ENCODE measurements around the gene TBX21. TPM values are rescaled to one million over a fixed set of nuclear protein-coding genes. Genes with fewer than 3 reads are reported as not detected.

TBX21 gene
- total RNA-seq, 2 donors from 2014 or later = 1.8 TPM; not detected in 1

GRCh38 chr17:47703671-47704070 lies 29.4 kb upstream of the TBX21 start:
- TF ChIP-seq CTCF (IDR thresholded peaks at IDR 0.05) = no peak
- no peaks in the 10 kb centered on the region for H3K9me3 ChIP-seq
- peaks cover 5% of the 10 kb centered on the region for H3K36me3 ChIP-seq
- ATAC-seq (ENCODE audit: insufficient number of reproducible peaks, low FRiP score, low read depth) (no peak), DNase-seq (ENCODE audit: low spot score) (no peak)
- no peaks in the 10 kb centered on the region for H3K27me3 ChIP-seq (replicated peaks; ENCODE audit: insufficient read depth)
- H3K4me3 ChIP-seq = no peak overlapping the region
- H3K4me1 ChIP-seq (ENCODE audit: control insufficient read depth in 1 of 2, low read depth in 2 of 2) = peaks cover 0 to 20% of the 10 kb centered on the region in 2 donors
- no peak overlapping the region for H3K27ac ChIP-seq

- no peak for ATAC-seq (ENCODE audit: insufficient number of reproducible peaks, low FRiP score, low read depth)
- Histone ChIP-seq H3K4me1 (ENCODE audit: control insufficient read depth in 1 of 2, low read depth in 2 of 2) (peaks cover 0 to 21% of the 10 kb centered on the region in 2 donors), H3K27ac (no peak overlapping the region), H3K9me3 (no peaks in the 10 kb centered on the region), H3K27me3 (replicated peaks; ENCODE audit: insufficient read depth) (no peaks in the 10 kb centered on the region), H3K4me3 (no peak overlapping the region), H3K36me3 (peaks cover 5% of the 10 kb centered on the region)
- no peak for DNase-seq (ENCODE audit: low spot score)
- no peak for TF ChIP-seq CTCF (IDR thresholded peaks at IDR 0.05)
These were observed 28.9 kb upstream of the TBX21 start for GRCh38 chr17:47704116-47704515.

GRCh38 chr17:47704736-47705135 lies 28.3 kb upstream of the TBX21 start:
- Histone ChIP-seq H3K27me3 (replicated peaks; ENCODE audit: insufficient read depth) (no peaks in the 10 kb centered on the region), H3K9me3 (no peaks in the 10 kb centered on the region), H3K4me3 (no peak overlapping the region), H3K36me3 (peaks cover 5% of the 10 kb centered on the region), H3K27ac (no peak overlapping the region), H3K4me1 (ENCODE audit: control insufficient read depth in 1 of 2, low read depth in 2 of 2) (peaks cover 0 to 25% of the 10 kb centered on the region in 2 donors)
- no peak for TF ChIP-seq CTCF (IDR thresholded peaks at IDR 0.05)
- no peak for DNase-seq (ENCODE audit: low spot score)
- no peak for ATAC-seq (ENCODE audit: insufficient number of reproducible peaks, low FRiP score, low read depth)

- Histone ChIP-seq H3K9me3 (no peaks in the 10 kb centered on the region), H3K4me1 (ENCODE audit: control insufficient read depth in 1 of 2, low read depth in 2 of 2) (peaks cover 0 to 25% of the 10 kb centered on the region in 2 donors), H3K27ac (no peak overlapping the region), H3K27me3 (replicated peaks; ENCODE audit: insufficient read depth) (no peaks in the 10 kb centered on the region), H3K4me3 (no peak overlapping the region), H3K36me3 (peaks cover 3% of the 10 kb centered on the region)
- DNase-seq (ENCODE audit: low spot score) = no peak
- no peak for ATAC-seq (ENCODE audit: insufficient number of reproducible peaks, low FRiP score, low read depth)
- TF ChIP-seq CTCF (IDR thresholded peaks at IDR 0.05) = no peak
These were observed 27.2 kb upstream of the TBX21 start for GRCh38 chr17:47705536-47706530.

GRCh38 chr17:47707056-47707804 lies 25.8 kb upstream of the TBX21 start:
- Histone ChIP-seq H3K4me1 (ENCODE audit: control insufficient read depth in 1 of 2, low read depth in 2 of 2) (peaks cover 0 to 25% of the 10 kb centered on the region in 2 donors), H3K27me3 (replicated peaks; ENCODE audit: insufficient read depth) (no peaks in the 10 kb centered on the region), H3K27ac (no peak overlapping the region), H3K4me3 (no peak overlapping the region), H3K9me3 (no peaks in the 10 kb centered on the region), H3K36me3 (peaks cover 4% of the 10 kb centered on the region)
- no peak for TF ChIP-seq CTCF (IDR thresholded peaks at IDR 0.05)
- no peak for DNase-seq (ENCODE audit: low spot score)
- no peak for ATAC-seq (ENCODE audit: insufficient number of reproducible peaks, low FRiP score, low read depth)
